Measurements from ENCODE around the gene FARP2.

DNA sequence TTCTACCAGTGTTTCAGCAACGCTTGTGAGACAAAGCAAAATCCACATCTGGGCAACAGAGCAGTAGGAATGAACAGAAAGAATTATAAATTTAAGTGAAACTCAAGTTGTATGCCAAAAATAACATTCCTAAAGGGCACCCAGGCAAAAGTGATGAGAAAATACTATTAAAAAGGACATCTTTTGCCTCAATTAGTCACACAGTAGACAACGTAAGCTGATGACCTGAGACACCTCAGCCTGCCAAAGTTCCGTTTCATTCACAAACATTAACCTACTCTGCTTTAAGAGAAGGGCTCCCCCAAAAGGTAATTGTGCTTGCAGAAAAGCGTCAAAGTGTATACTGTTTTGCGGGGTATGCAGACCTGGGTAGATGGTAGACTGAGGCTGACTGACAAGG lies 47.8 kb upstream of the FARP2 start:
- TF ChIP-seq, protein P1, sequence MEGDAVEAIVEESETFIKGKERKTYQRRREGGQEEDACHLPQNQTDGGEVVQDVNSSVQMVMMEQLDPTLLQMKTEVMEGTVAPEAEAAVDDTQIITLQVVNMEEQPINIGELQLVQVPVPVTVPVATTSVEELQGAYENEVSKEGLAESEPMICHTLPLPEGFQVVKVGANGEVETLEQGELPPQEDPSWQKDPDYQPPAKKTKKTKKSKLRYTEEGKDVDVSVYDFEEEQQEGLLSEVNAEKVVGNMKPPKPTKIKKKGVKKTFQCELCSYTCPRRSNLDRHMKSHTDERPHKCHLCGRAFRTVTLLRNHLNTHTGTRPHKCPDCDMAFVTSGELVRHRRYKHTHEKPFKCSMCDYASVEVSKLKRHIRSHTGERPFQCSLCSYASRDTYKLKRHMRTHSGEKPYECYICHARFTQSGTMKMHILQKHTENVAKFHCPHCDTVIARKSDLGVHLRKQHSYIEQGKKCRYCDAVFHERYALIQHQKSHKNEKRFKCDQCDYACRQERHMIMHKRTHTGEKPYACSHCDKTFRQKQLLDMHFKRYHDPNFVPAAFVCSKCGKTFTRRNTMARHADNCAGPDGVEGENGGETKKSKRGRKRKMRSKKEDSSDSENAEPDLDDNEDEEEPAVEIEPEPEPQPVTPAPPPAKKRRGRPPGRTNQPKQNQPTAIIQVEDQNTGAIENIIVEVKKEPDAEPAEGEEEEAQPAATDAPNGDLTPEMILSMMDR (IDR thresholded peaks at IDR 0.05): no peak
- TF ChIP-seq POLR2A (IDR thresholded peaks at IDR 0.05) (no peak), EP300 (IDR thresholded peaks at IDR 0.05) (no peak)
